ENCODE results near the gene SLC10A4. TPM values are rescaled to one million over a fixed set of nuclear protein-coding genes. Genes with fewer than 3 reads are reported as not detected.

SLC10A4 gene
- total and polyA plus RNA-seq, 2 of the 8 experiments (the other 6 are each of a cell fraction or from before 2014, with no cell fraction given): 4.5 to 5.6 TPM

DNA sequence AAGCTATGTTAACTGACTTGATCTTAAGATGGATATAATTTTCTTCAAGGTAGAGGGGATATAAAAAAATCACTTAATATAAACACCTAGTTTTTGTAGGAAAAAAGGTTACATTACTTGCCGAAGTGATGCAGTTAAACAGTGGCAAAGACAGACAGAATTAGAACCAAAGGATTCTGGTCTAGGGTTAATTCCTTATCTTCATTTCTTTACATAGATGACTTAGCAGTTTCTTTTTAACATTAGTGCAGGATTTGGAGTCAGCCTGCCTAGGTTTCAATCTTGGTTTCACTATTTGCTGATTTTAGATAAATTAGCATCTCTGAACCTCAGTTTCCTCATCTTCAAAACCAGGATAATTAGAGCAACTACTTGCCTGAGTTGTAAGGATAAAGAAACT lies 21.2 kb downstream of the SLC10A4 start:
- Histone ChIP-seq H4K8ac (ENCODE audit: extremely low read depth, insufficient read depth, low read length) (no peak overlapping the region), H3K4ac (replicated peaks; ENCODE audit: insufficient read length, low read depth, low read length) (no peak overlapping the region), H4K91ac (replicated peaks; ENCODE audit: insufficient read length, low read length) (no peak overlapping the region), H2BK5ac (ENCODE audit: low read depth, low read length) (no peak overlapping the region), H3K79me1 (ENCODE audit: low read depth, low read length) (no peaks in the 10 kb centered on the region), H2BK120ac (replicated peaks; ENCODE audit: low read depth, low read length) (no peak overlapping the region), H3K23ac (ENCODE audit: insufficient read length) (no peak overlapping the region), H2BK12ac (ENCODE audit: low read depth, low read length) (no peak overlapping the region), H3K9ac (replicated peaks in 1 of 4; ENCODE audit: extremely low read depth in 1 of 4, low read depth in 3 of 4, low read length in 3 of 4) (no peak overlapping the region), H3K9me3 (ENCODE audit: insufficient read depth in 2 of 2, low read depth in 1 of 2, low read length in 1 of 2) (no peaks in the 10 kb centered on the region), H3K79me2 (ENCODE audit: control insufficient read depth in 1 of 2, insufficient read depth in 2 of 2, low read length in 2 of 2) (no peaks in the 10 kb centered on the region), H2BK20ac (ENCODE audit: low read length) (no peak overlapping the region), H3K4me2 (ENCODE audit: insufficient read depth in 1 of 2, low read depth in 2 of 2, low read length in 2 of 2) (no peak overlapping the region), H2AFZ (ENCODE audit: low read length) (no peak overlapping the region), H3K14ac (ENCODE audit: insufficient read length) (no peak overlapping the region), H3K27ac (ENCODE audit: low read depth, low read length) (no peak overlapping the region), H2AK5ac (ENCODE audit: low read depth, low read length) (no peak overlapping the region), H3K36me3 (ENCODE audit: control insufficient read depth in 2 of 4, insufficient read depth in 4 of 4, low read length in 3 of 4) (peaks cover 0 to 11% (median 7%) of the 10 kb centered on the region in 4 experiments; a peak in 5 of 8 replicates), H2BK15ac (ENCODE audit: low read length) (no peak overlapping the region), H3K56ac (replicated peaks; ENCODE audit: insufficient read length, low read depth, low read length) (no peak overlapping the region), H3K23me2 (ENCODE audit: low read depth, low read length) (no peaks in the 10 kb centered on the region), H3K27me3 (replicated peaks in 1 of 4; ENCODE audit: control insufficient read depth in 3 of 4, extremely low read depth in 1 of 4, insufficient read depth in 3 of 4, low read length in 3 of 4) (no peaks in the 10 kb centered on the region), H3K4me1 (replicated peaks in 1 of 4; ENCODE audit: control insufficient read depth in 3 of 4, insufficient read depth in 4 of 4, low read length in 3 of 4) (no peaks in the 10 kb centered on the region), H4K20me1 (replicated peaks in 1 of 2; ENCODE audit: control insufficient read depth in 1 of 2, insufficient read depth in 2 of 2, low read length in 2 of 2) (no peaks in the 10 kb centered on the region), H4K5ac (ENCODE audit: insufficient read length, low read depth, low read length) (no peak overlapping the region), H3K18ac (ENCODE audit: extremely low read depth, low read length) (no peak overlapping the region), H3K4me3 (ENCODE audit: extremely low read depth in 1 of 4, insufficient read depth in 2 of 4, low read depth in 3 of 4, low read length in 4 of 4) (no peak overlapping the region)
- no peak for FAIRE-seq
- 100% methylated on average over 1 of the region's 1 CpG; no CpG with 5 or more reads in 1 of the 2 experiments for WGBS, 2 experiments (ENCODE audit: extremely low coverage in 1 of 2, insufficient coverage in 1 of 2, insufficient read length in 1 of 2, insufficient replicate concordance in 2 of 2, low coverage in 1 of 2, low lambda C conversion rate in 2 of 2, missing lambda C conversion rate in 1 of 2)
- CTCF ChIA-PET (ENCODE audit: partially characterized antibody): interaction anchor here (0.8 kb wide), 1 partner anchor 177 kb away, joined by 3 read pairs; no protein-coding TSS in a partner anchor
- no peak for DNase-seq (ENCODE audit: low read depth in 1 of 2, low spot score in 2 of 2)
- POLR2A ChIA-PET (ENCODE audit: partially characterized antibody): no interaction called here
- TF ChIP-seq CBX5 (IDR thresholded peaks at IDR 0.05; ENCODE audit: low read depth, low read length) (no peak), YY1 (IDR thresholded peaks at IDR 0.05; ENCODE audit: low read depth, low read length) (no peak), NANOG (IDR thresholded peaks at IDR 0.05; ENCODE audit: insufficient read depth, low read depth, low read length, poor library complexity, severe bottlenecking) (no peak), BRCA1 (IDR thresholded peaks at IDR 0.05; ENCODE audit: low read depth, low read length) (no peak), CEBPB (IDR thresholded peaks at IDR 0.05; ENCODE audit: low read depth, low read length) (no peak), BACH1 (IDR thresholded peaks at IDR 0.05; ENCODE audit: low read length) (no peak), JUND (IDR thresholded peaks at IDR 0.05; ENCODE audit: low read length) (no peak), TCF12 (IDR thresholded peaks at IDR 0.05; ENCODE audit: low read depth, low read length) (no peak), RAD21 (IDR thresholded peaks at IDR 0.05 in 1 of 2, conservative IDR thresholded peaks at IDR 0.05 in 1 of 2; ENCODE audit: low read depth in 2 of 2, low read length in 2 of 2) (no peak), KDM1A (IDR thresholded peaks at IDR 0.05; ENCODE audit: borderline replicate concordance, low read length) (no peak), POLR2AphosphoS5 (IDR thresholded peaks at IDR 0.05; ENCODE audit: low read depth, low read length) (no peak)
- TF ChIP-seq, protein P1, sequence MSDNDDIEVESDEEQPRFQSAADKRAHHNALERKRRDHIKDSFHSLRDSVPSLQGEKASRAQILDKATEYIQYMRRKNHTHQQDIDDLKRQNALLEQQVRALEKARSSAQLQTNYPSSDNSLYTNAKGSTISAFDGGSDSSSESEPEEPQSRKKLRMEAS (IDR thresholded peaks at IDR 0.05): no peak
